Activated CD8-positive, alpha-beta T cell treated with anti-CD3 and anti-CD28 coated beads, Interleukin-2, amount 10 ng/mL, durations not matched to agents 7 days and 5 days (primary cell): ENCODE measurements around the gene ELK1. TPM values are rescaled to one million over a fixed set of nuclear protein-coding genes. Genes with fewer than 3 reads are reported as not detected.
A peak's percentile ranks its signal among the peaks of the same experiment; 100 is the strongest.

Experiments
- ATAC-seq: fragments of 150-1000 bp; cut with Tn5 transposase; one replicate; pipeline ENCODE4 v1.10.0; 2021; ENCODE audit warnings: moderate library complexity
- CTCF ChIA-PET: fragments of 350-600 bp; sonication (Branson Sonifier 250); formaldehyde crosslinking; loops from one replicate; lab custom pipeline; 2021; ENCODE audit warnings: antibody characterized with exemption; lab: Charles Lee
- POLR2A ChIA-PET: fragments of 350-600 bp; sonication (Branson Sonifier 250); formaldehyde crosslinking; loops from one replicate; lab custom pipeline; 2021; ENCODE audit warnings: antibody characterized with exemption; lab: Charles Lee
- DNase-seq: peaks from one replicate; pipeline ENCODE4 v3.0.0-alpha.2; 2020
- H3K27ac Mint-ChIP-seq: one replicate; pipeline ENCODE4 v1.8.0; 2021; ENCODE audit warnings: mild to moderate bottlenecking, mixed read lengths
- H3K27me3 Mint-ChIP-seq: one replicate; pipeline ENCODE4 v1.8.0; 2021; ENCODE audit warnings: low read depth, mixed read lengths
- H3K36me3 Mint-ChIP-seq: one replicate; pipeline ENCODE4 v1.8.0; 2021; ENCODE audit warnings: low read depth, mixed read lengths
- H3K4me1 Mint-ChIP-seq: one replicate; pipeline ENCODE4 v1.8.0; 2021; ENCODE audit warnings: low read depth, mixed read lengths
- H3K4me3 Mint-ChIP-seq: one replicate; pipeline ENCODE4 v1.8.0; 2021; ENCODE audit warnings: mild to moderate bottlenecking, mixed read lengths
- H3K9me3 Mint-ChIP-seq: one replicate; pipeline ENCODE4 v1.8.0; 2022; ENCODE audit warnings: mixed read lengths; ENCODE audit not compliant: insufficient read depth
- total RNA-seq, 2 experiments: library from RNA; stranded (reverse); gene quantifications; one replicate each; pipeline ENCODE4 v1.2.3, GENCODE V29; 2021

Gene ELK1
- total RNA-seq, 2 experiments from 2014 or later, result 56.9 to 58.7 TPM

DNA sequence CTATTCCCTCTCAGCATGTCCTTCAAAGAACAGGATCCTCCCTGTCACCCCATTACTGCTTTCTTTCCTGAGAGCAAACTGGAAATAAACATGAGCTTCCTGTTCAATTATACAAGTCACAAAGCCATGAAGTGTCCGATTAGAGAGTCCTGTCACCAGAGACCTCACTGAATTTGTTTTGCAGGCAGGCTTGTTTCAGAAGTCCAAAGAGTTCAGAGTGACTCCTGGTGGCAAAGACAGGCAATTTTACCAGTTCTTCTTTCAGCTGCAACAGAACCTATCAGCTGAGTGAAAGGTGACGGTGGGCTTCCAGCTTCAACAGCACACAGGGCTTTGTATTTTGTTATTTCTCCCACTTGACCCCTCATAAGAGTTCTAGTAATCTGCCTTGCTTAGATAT lies 6.4 kb downstream of the ELK1 start:
- DNase-seq (no peak), ATAC-seq (no peak)
- Mint-ChIP-seq H3K4me3 (no peak overlapping the region), H3K9me3 (no peaks in the 10 kb centered on the region), H3K27ac (peak overlapping the region; percentile 43), H3K4me1 (peaks cover 40% of the 10 kb centered on the region), H3K27me3 (no peaks in the 10 kb centered on the region), H3K36me3 (peaks cover 50% of the 10 kb centered on the region)
- POLR2A ChIA-PET, result no interaction called here
- CTCF ChIA-PET, result interaction anchor here (0.7 to 1.6 kb wide), 4 partner anchors 13 to 147 kb away, joined by 4 read pairs; no protein-coding TSS in a partner anchor

DNA sequence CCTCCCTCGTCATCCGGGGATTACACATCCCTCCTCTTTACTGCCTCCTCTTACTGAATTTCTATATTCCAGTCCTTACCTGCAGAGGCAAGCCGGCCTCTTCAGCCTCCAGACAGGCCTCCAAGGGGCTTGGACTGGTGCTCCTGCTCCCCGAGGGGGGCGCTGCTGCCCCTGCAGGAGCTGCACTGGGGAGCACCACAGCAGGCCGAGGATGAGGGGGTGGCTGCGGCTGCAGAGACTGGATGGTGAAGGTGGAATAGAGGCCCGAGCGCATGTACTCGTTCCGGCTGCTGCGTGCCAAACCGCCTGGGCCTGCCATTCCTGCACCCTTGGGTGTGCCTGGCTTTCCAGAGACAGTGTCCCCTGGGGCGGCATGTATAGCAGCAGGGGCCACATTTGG lies 11.5 kb downstream of the ELK1 start:
- POLR2A ChIA-PET, result no interaction called here
- CTCF ChIA-PET, result no interaction called here
- no peak for DNase-seq
- Mint-ChIP-seq H3K4me3 (no peak overlapping the region), H3K27ac (no peak overlapping the region), H3K36me3 (peaks cover 54% of the 10 kb centered on the region), H3K9me3 (no peaks in the 10 kb centered on the region), H3K27me3 (no peaks in the 10 kb centered on the region), H3K4me1 (peaks cover 30% of the 10 kb centered on the region)
- ATAC-seq, result no peak

DNA sequence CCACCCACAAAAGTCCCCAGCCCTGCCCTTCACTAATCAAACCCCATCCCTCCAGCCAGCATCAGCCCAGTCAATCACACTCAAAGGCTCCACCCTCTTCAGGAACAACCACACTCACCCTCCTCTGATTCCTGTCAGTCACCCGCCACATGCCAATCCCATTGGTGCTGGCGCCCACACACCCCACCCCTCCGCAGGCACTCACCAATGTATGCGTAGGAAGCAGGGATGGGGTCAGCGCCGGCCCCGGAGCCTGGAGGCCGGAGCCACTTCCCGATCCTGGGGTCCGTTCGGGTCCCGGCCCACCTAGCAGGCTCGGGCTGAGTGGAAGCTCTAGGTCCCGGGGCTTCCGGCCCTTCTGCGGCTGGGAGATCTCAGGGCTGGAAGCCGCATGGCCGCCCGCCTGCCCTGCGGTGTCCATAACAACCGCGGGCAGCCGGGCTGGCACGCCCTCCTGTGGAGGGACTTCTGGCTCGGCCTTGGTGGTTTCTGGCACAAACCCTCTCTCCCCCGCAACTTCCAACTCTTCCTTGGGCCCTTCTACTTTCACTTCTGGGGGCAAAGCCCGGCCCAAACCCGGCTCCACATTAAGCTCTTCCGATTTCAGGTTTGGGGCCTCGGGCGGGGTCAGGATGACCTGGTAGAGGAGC lies 12.7 kb downstream of the ELK1 start:
- CTCF ChIA-PET, result no interaction called here
- peak overlapping the region; percentile 25 for H3K4me3 Mint-ChIP-seq
- peak overlapping the region; percentile 50 for H3K27ac Mint-ChIP-seq
- no peaks in the 10 kb centered on the region for H3K9me3 Mint-ChIP-seq
- H3K27me3 Mint-ChIP-seq, result no peaks in the 10 kb centered on the region
- DNase-seq (no peak), ATAC-seq (peak; percentile 66)
- peaks cover 30% of the 10 kb centered on the region for H3K4me1 Mint-ChIP-seq
- H3K36me3 Mint-ChIP-seq, result peaks cover 54% of the 10 kb centered on the region
- POLR2A ChIA-PET, result no interaction called here

DNA sequence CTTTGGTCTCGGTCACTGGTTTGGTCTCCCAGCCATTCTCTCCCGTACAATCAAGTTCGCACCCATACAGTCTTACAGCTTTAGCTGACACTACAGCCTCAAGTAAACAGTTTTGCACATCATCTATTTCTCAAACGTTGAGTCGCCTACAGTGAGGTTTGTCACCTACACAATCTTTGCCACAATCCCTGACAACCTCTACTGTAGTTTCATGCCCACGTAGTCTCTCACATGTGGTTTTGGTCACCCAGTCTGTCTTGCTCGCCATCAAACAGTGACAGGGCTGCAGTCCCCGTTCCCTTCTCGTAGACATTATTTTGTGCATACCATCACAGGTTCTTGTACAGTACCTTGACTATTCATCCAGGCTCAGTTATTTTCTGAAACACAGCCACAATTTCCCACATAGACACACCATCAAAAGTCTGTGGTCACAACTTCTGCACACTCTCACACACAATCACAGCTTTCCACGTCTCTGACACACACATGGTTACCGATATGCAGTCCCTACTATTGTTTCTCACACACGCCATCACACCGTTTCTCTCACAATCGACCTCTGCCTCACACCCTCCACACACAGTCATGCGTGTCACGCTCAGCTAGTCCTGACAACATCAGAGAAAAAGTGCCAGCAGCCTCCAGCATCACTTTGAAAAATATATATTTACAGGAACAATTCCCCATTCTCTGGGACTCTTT lies 15.3 kb downstream of the ELK1 start:
- no peak overlapping the region for H3K27ac Mint-ChIP-seq
- POLR2A ChIA-PET, result no interaction called here
- no peaks in the 10 kb centered on the region for H3K27me3 Mint-ChIP-seq
- DNase-seq (peak; percentile 35), ATAC-seq (peak; percentile 65)
- no peak overlapping the region for H3K4me3 Mint-ChIP-seq
- CTCF ChIA-PET, result no interaction called here
- H3K36me3 Mint-ChIP-seq, result peaks cover 39% of the 10 kb centered on the region
- H3K4me1 Mint-ChIP-seq, result peaks cover 35% of the 10 kb centered on the region
- H3K9me3 Mint-ChIP-seq, result no peaks in the 10 kb centered on the region

DNA sequence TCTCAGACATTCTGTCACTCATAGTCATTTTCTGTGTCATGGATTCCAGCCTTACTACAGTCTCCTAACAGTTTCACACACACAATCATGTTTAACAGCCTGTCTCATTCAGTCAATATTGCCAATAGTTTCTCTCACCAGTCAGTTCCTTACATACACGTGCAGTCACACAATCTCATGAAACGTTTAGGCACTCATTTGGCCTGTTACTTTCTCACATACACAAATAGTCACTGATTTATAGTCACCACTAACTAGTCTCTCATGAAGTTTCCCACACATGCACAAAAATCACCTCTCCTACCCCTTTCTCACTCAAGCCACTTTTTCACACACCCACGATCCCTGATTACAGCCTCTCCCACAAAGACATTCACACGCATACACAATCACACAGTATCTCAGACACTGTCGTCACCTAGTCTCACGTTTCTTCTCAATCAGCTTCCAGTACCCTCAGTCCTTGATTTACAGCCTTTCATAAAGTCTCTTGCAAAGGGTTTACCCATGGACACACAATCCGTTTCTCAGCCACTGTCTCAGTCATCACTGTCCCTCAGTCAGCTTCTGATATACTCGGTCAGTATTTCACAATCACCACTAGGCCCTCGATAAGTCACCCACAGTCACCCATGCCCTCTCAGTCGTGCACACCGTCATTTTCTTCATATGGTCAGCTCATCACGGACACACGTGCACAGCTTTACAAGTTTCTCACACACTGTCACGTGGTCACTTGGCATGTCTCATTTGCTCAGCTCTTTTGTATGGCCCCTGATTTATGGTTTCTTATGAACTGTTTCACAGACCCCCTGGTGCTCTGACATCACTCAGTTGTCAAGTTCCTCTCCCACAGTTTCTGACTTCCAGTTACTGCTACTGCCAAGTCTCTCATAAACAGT lies 16.4 kb downstream of the ELK1 start:
- POLR2A ChIA-PET, result no interaction called here
- Mint-ChIP-seq H3K27me3 (no peaks in the 10 kb centered on the region), H3K27ac (no peak overlapping the region), H3K9me3 (no peaks in the 10 kb centered on the region), H3K4me1 (peaks cover 39% of the 10 kb centered on the region), H3K36me3 (peaks cover 28% of the 10 kb centered on the region), H3K4me3 (no peak overlapping the region)
- CTCF ChIA-PET, result interaction anchor here (0.9 kb wide), 1 partner anchor 110 kb away, joined by 3 read pairs; no protein-coding TSS in a partner anchor
- ATAC-seq, result no peak
- DNase-seq, result no peak

DNA sequence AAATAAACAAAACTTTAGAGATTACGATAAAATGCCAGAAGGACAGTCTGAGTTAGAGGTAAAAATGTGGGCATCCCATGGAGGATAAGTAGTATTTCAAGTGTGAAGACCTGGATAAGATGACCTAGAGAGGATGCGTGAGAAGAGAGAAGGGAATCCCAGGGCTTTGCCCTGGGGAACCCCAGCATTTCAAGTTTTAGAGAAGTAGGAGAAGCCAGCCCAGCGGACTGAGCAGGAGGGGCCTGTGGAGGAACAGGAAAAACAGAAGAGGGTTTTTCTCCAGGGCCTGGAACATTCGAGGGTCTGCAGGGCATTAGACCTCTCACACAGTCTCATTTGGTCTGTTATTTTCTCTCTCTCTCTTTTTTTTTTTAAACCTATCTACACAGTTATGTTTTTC lies 17.7 kb downstream of the ELK1 start:
- H3K27ac Mint-ChIP-seq, result no peak overlapping the region
- peaks cover 31% of the 10 kb centered on the region for H3K4me1 Mint-ChIP-seq
- no peak overlapping the region for H3K4me3 Mint-ChIP-seq
- H3K9me3 Mint-ChIP-seq, result no peaks in the 10 kb centered on the region
- no peak for DNase-seq
- ChIA-PET POLR2A (no interaction called here), CTCF (no interaction called here)
- no peaks in the 10 kb centered on the region for H3K27me3 Mint-ChIP-seq
- no peak for ATAC-seq
- H3K36me3 Mint-ChIP-seq, result peaks cover 17% of the 10 kb centered on the region

DNA sequence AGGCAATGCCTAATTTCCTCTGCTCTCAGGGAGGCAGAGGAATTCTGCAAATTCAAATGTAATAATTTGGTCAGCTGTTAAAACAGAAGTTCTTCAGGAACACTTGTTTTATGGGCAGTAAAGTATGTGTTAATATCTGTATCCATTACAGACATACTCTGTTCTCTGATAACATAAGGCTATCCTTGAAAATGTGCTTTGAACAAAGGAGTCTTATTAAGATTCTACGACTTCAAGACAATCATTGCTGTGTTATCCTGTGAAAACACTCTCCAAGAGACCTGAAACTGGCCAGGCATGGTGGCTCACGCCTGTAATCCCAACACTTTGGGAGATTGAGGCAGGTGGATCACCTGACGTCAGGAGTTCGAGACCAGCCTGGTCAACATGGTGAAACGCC lies 18.7 kb downstream of the ELK1 start:
- peaks cover 22% of the 10 kb centered on the region for H3K4me1 Mint-ChIP-seq
- ChIA-PET POLR2A (no interaction called here), CTCF (interaction anchor here (1.2 to 1.6 kb wide), 2 partner anchors 8 to 12 kb away, joined by 4 to 5 read pairs; no protein-coding TSS in a partner anchor)
- H3K36me3 Mint-ChIP-seq, result peaks cover 7% of the 10 kb centered on the region
- H3K27me3 Mint-ChIP-seq, result no peaks in the 10 kb centered on the region
- no peak overlapping the region for H3K27ac Mint-ChIP-seq
- no peak overlapping the region for H3K4me3 Mint-ChIP-seq
- DNase-seq, result no peak
- ATAC-seq, result no peak
- H3K9me3 Mint-ChIP-seq, result no peaks in the 10 kb centered on the region

DNA sequence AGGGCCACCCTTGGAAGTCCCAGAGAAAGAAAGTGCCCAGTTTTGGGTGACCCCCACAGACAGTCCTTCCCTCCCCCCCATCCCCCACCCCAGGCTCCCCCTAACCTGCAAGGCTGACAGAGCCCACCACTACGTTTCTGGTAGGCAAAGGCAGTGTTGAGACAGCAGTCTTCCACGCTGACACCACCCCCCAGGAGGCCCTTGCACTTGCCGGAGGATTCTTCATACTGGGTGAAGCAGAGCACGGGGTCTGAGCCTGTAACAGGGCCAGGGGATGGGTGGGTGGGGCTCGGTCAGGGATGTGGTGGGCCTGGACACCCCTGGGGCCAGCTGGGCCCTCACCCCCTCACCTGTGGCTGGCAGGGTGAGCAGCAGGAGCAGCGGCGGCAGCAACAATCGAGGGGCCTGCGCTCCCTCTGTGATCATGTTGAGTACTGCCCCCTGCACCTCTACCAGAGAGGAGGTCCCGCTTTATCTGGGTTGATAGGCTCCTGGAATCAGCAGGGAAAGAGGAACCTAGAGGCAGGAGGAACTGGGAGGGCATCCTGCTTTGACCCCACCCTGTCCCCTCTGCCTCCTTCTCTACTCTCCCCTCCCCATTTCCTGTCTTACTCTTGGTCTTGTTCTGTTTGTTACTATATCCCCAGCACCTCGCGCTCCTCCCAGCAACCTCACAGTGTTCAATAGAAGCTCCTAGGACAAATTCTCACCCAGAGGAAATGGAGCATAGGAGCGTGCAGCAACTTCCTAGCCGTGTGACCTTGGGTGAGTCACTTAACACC lies 20.8 kb downstream of the ELK1 start, which contains the start of gene CFP:
TSS of gene CFP (minus strand) at position 512 of the 782 bp plus-strand sequence. CDS start at position 426, 86 bp downstream.
- ATAC-seq, result peak; percentile 69
- H3K9me3 Mint-ChIP-seq, result no peaks in the 10 kb centered on the region
- no peaks in the 10 kb centered on the region for H3K36me3 Mint-ChIP-seq
- peak within 1 kb of the TSS; percentile 82 for H3K27ac Mint-ChIP-seq
- ChIA-PET POLR2A (interaction anchor here (1.0 kb wide), 2 partner anchors 20 to 73 kb away, joined by 3 read pairs; no protein-coding TSS in a partner anchor), CTCF (interaction anchor here (1.0 to 2.1 kb wide), 6 partner anchors 10 to 132 kb away, joined by 3 to 6 read pairs (median 4); partner anchors contain the start of genes ELK1 and TIMP1)
- peaks cover 14% of the 10 kb centered on the region for H3K4me1 Mint-ChIP-seq
- H3K27me3 Mint-ChIP-seq, result no peaks in the 10 kb centered on the region
- H3K4me3 Mint-ChIP-seq, result peak within 1 kb of the TSS; percentile 70
- DNase-seq, result no peak

DNA sequence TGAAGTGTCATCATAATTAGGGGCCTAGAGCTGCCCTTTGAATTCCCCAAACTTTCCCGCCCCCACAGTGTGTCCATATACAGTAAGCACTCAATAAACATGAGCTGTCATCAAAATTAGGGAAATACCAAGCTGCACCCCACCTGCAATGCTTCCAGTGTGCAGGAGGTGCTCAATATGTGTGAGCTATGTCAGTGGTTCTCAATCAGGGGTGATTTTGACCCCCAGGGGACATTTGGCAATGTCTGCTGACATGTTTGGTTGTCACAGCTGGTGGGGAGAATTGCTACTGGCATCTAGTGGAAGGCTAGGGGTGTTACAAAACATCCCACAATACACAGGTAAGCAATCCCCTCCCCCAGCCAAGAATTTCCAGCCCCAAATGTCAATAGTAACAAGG lies 21.4 kb downstream of the ELK1 start:
- no peaks in the 10 kb centered on the region for H3K36me3 Mint-ChIP-seq
- peak overlapping the region; percentile 73 for H3K27ac Mint-ChIP-seq
- H3K4me1 Mint-ChIP-seq, result peaks cover 15% of the 10 kb centered on the region
- CTCF ChIA-PET, result interaction anchor here (1.0 to 2.1 kb wide), 4 partner anchors 16 to 131 kb away, joined by 3 to 6 read pairs (median 4); partner anchors contain the start of gene TIMP1
- no peaks in the 10 kb centered on the region for H3K27me3 Mint-ChIP-seq
- peak overlapping the region; percentile 70 for H3K4me3 Mint-ChIP-seq
- no peak for ATAC-seq
- DNase-seq, result peak; percentile 31
- H3K9me3 Mint-ChIP-seq, result no peaks in the 10 kb centered on the region
- POLR2A ChIA-PET, result no interaction called here

DNA sequence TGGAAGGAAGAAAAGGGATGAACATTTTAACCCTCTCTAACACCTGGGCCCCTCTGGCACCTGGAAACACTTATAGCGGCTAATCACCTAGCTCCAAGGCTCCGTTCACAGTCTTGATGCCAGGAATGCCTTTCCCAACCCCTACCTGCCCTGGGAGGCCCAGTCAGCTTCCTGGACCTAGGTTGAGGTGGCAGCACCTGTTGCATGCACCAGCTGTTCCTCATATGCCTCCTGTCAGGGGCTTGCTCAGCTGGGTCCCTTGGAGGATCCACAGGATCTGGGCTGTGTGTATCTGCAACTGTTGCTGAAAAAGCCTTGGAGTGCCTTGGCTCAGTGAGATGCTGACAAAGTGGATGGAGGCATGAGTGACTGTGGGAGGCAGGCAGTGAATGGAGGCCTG lies 25.0 kb downstream of the ELK1 start:
- Mint-ChIP-seq H3K4me1 (peaks cover 22% of the 10 kb centered on the region), H3K27me3 (peaks cover 16% of the 10 kb centered on the region), H3K27ac (no peak overlapping the region), H3K9me3 (no peaks in the 10 kb centered on the region), H3K4me3 (no peak overlapping the region), H3K36me3 (no peaks in the 10 kb centered on the region)
- ChIA-PET POLR2A (no interaction called here), CTCF (no interaction called here)
- DNase-seq (no peak), ATAC-seq (no peak)

DNA sequence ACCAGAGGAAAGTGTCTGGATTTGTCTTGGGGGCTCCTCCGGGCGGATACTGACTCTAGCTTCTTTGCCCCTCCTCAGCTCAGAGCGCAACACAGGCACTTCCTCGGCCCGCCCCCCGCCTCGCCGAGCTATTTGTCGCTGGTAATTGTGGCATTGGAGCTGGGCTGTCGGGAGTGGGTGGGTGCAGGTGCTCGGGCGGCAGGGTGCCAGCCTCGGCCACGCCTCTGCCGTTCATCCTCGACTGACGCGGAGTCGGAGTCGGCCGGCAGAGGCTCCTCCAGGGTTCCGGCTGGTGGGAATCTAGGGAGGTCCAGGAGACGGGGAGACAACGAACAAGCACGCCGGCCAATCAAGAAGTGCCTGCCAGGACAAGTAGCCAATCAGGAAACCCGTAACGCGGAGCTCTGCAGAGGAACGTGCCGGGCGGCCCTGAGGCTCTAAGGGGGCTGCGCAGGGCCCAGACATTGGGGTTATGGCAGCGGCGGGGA lies 26.8 kb downstream of the ELK1 start:
- ChIA-PET CTCF (no interaction called here), POLR2A (interaction anchor here (1.0 kb wide), 1 partner anchor 57 kb away, joined by 4 read pairs; no protein-coding TSS in a partner anchor)
- Mint-ChIP-seq H3K4me3 (peak overlapping the region; percentile 78), H3K36me3 (no peaks in the 10 kb centered on the region), H3K27ac (no peak overlapping the region), H3K27me3 (peaks cover 20% of the 10 kb centered on the region), H3K4me1 (peaks cover 17% of the 10 kb centered on the region), H3K9me3 (no peaks in the 10 kb centered on the region)
- ATAC-seq (peak; percentile 58), DNase-seq (peak; percentile 39)
